Mesenchymal stem cell (in vitro differentiated cells and primary cell): Measurements from ENCODE around the gene AKT1.

Source experiments
- DNase-seq: peaks from one replicate; pipeline ENCODE4 v3.0.0-alpha.2; 2013
- H2AFZ ChIP-seq: one replicate; pipeline ENCODE4 v1.6.1; 2013; ENCODE audit warnings: low read depth, mild to moderate bottlenecking, control low read depth, inconsistent platforms, low read length, moderate library complexity
- H2AK5ac ChIP-seq: 2 replicates; pipeline ENCODE4 v1.6.1; 2013; ENCODE audit warnings: low read length, moderate library complexity, mild to moderate bottlenecking, inconsistent platforms; ENCODE audit not compliant: severe bottlenecking
- H2BK120ac ChIP-seq: one replicate; pipeline ENCODE4 v1.6.1; 2013; ENCODE audit warnings: low read depth, mild to moderate bottlenecking, inconsistent platforms, low read length, moderate library complexity
- H2BK12ac ChIP-seq, 2 experiments: one replicate each; pipeline ENCODE4 v1.6.1; 2013; ENCODE audit warnings: inconsistent platforms in 2 of 2, low read length in 2 of 2, mild to moderate bottlenecking in 2 of 2, moderate library complexity in 2 of 2, control low read depth in 1 of 2
- H2BK15ac ChIP-seq: one replicate; pipeline ENCODE4 v1.6.1; 2013; ENCODE audit warnings: mild to moderate bottlenecking, low read depth, inconsistent platforms; ENCODE audit not compliant: poor library complexity, severe bottlenecking
- H2BK5ac ChIP-seq: 2 replicates; pipeline ENCODE4 v1.6.1; 2013; ENCODE audit warnings: low read depth, mild to moderate bottlenecking, low read length, control low read depth, inconsistent platforms; ENCODE audit not compliant: poor library complexity, severe bottlenecking
- H3K14ac ChIP-seq, 2 experiments: one replicate each; pipeline ENCODE4 v1.6.1; 2013; ENCODE audit warnings: inconsistent platforms in 2 of 2, low read length in 2 of 2, control low read depth in 1 of 2, mild to moderate bottlenecking in 1 of 2, moderate library complexity in 1 of 2
- H3K18ac ChIP-seq, 2 experiments: one replicate each; pipeline ENCODE4 v1.6.1; 2013; ENCODE audit warnings: inconsistent platforms in 2 of 2, low read length in 2 of 2, control low read depth in 1 of 2, low read depth in 1 of 2, mild to moderate bottlenecking in 1 of 2
- H3K23ac ChIP-seq, 2 experiments: one replicate each; pipeline ENCODE4 v1.6.1; 2013; ENCODE audit warnings: inconsistent platforms in 2 of 2, low read length in 2 of 2, mild to moderate bottlenecking in 2 of 2, moderate library complexity in 2 of 2, control low read depth in 1 of 2
- H3K27ac ChIP-seq: 2 replicates; pipeline ENCODE4 v1.5.1; 2013; ENCODE audit warnings: mild to moderate bottlenecking, moderate library complexity, low read length, control low read depth, inconsistent platforms; ENCODE audit not compliant: poor library complexity, severe bottlenecking
- H3K27me3 ChIP-seq, 2 experiments: 2 replicates each; pipeline versions ENCODE4 v1.6.1 to v1.7.0; 2013; ENCODE audit warnings: low read length in 2 of 2, mild to moderate bottlenecking in 2 of 2, moderate library complexity in 2 of 2, control low read depth in 1 of 2, inconsistent platforms in 1 of 2; ENCODE audit not compliant: control insufficient read depth in 1 of 2, insufficient read depth in 1 of 2
- H3K36me3 ChIP-seq, 2 experiments: 2 replicates each; pipeline versions ENCODE4 v1.6.1 to v1.7.0; 2013; ENCODE audit warnings: low read length in 2 of 2, control low read depth in 1 of 2, inconsistent platforms in 1 of 2, low read depth in 1 of 2, mild to moderate bottlenecking in 1 of 2; ENCODE audit not compliant: insufficient read depth in 2 of 2, control insufficient read depth in 1 of 2
- H3K4ac ChIP-seq, 2 experiments: one replicate each; pipeline ENCODE4 v1.6.1; 2013; ENCODE audit warnings: inconsistent platforms in 2 of 2, low read length in 2 of 2, mild to moderate bottlenecking in 2 of 2, moderate library complexity in 2 of 2, control low read depth in 1 of 2, low read depth in 1 of 2
- H3K4me1 ChIP-seq: 2 replicates; pipeline ENCODE4 v1.6.1; 2013; ENCODE audit warnings: low read depth, low read length, control low read depth; ENCODE audit not compliant: control insufficient read depth, insufficient read depth
- H3K4me2 ChIP-seq: 2 replicates; pipeline ENCODE4 v1.6.1; 2013; ENCODE audit warnings: low read length, mild to moderate bottlenecking, inconsistent platforms; ENCODE audit not compliant: poor library complexity, severe bottlenecking
- H3K4me3 ChIP-seq, 2 experiments: 2 replicates each; pipeline versions ENCODE4 v1.5.1 to v1.7.0; 2013; ENCODE audit warnings: low read length in 2 of 2, mild to moderate bottlenecking in 2 of 2, control low read depth in 1 of 2, low read depth in 1 of 2; ENCODE audit not compliant: insufficient read depth in 1 of 2
- H3K79me1 ChIP-seq: replicated peaks from 2 replicates; pipeline ENCODE4 v1.6.1; 2013; ENCODE audit warnings: mild to moderate bottlenecking, control low read depth, low read length, inconsistent platforms; ENCODE audit not compliant: poor library complexity, severe bottlenecking
- H3K9ac ChIP-seq: 2 replicates; pipeline ENCODE4 v1.7.0; 2013; ENCODE audit warnings: mild to moderate bottlenecking, low read length, moderate library complexity
- H3K9me3 ChIP-seq: 2 replicates; pipeline ENCODE4 v1.7.0; 2013; ENCODE audit warnings: mild to moderate bottlenecking, low read length; ENCODE audit not compliant: control insufficient read depth
- H4K8ac ChIP-seq: one replicate; pipeline ENCODE4 v1.6.1; 2013; ENCODE audit warnings: inconsistent platforms, mild to moderate bottlenecking, low read length, moderate library complexity
- H4K91ac ChIP-seq: one replicate; pipeline ENCODE4 v1.6.1; 2013; ENCODE audit warnings: mild to moderate bottlenecking, low read length, inconsistent platforms
- WGBS: methylation state at CpG from one replicate; pipeline ENCODE4 v1.1.7; 2013; ENCODE audit warnings: mixed read lengths; 5-methylcytosine and 5-hydroxymethylcytosine counted together

Gene AKT1

DNA sequence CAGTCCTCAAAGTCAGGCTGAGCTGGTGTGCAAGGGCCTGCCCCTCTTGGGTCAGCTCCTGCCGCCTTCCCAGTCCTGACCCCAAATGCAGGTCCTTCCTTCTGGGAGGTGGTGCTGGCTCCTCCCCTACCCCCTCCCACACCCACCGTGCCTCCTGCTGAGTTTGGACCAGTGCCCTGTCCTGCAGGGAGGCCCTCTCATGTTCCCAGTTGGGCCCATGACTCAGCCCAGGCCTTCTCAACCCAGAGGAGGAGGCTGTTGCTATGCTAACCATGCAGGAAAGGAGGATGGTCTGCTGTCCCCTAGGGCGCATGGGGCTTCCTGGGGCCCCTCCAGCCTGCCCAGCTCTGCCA lies 9.8 kb upstream of the AKT1 start:
- Histone ChIP-seq H2BK5ac (no peak overlapping the region), H2BK120ac (no peak overlapping the region), H3K9me3 (no peaks in the 10 kb centered on the region), H4K8ac (no peak overlapping the region), H3K4ac (no peak overlapping the region), H3K23ac (no peak overlapping the region), H3K27ac (no peak overlapping the region), H2AK5ac (peak overlapping the region; percentile 95), H3K4me3 (no peak overlapping the region), H2BK15ac (peak overlapping the region; percentile 65), H3K79me1 (peaks cover 7% of the 10 kb centered on the region), H4K91ac (peak overlapping the region; percentile 34), H3K36me3 (peaks cover 0 to 9% of the 10 kb centered on the region in 2 experiments), H3K18ac (peak overlapping the region in 1 of 2 experiments; percentile 68), H3K4me1 (peaks cover 55% of the 10 kb centered on the region), H3K14ac (no peak overlapping the region), H3K9ac (no peak overlapping the region), H3K27me3 (no peaks in the 10 kb centered on the region), H2AFZ (no peak overlapping the region), H3K4me2 (peak overlapping the region; percentile 8), H2BK12ac (peak overlapping the region in 1 of 2 experiments; percentile 45)
- WGBS: 36% methylated on average over 3 of the region's 3 CpGs
- DNase-seq: peak; percentile 53

DNA sequence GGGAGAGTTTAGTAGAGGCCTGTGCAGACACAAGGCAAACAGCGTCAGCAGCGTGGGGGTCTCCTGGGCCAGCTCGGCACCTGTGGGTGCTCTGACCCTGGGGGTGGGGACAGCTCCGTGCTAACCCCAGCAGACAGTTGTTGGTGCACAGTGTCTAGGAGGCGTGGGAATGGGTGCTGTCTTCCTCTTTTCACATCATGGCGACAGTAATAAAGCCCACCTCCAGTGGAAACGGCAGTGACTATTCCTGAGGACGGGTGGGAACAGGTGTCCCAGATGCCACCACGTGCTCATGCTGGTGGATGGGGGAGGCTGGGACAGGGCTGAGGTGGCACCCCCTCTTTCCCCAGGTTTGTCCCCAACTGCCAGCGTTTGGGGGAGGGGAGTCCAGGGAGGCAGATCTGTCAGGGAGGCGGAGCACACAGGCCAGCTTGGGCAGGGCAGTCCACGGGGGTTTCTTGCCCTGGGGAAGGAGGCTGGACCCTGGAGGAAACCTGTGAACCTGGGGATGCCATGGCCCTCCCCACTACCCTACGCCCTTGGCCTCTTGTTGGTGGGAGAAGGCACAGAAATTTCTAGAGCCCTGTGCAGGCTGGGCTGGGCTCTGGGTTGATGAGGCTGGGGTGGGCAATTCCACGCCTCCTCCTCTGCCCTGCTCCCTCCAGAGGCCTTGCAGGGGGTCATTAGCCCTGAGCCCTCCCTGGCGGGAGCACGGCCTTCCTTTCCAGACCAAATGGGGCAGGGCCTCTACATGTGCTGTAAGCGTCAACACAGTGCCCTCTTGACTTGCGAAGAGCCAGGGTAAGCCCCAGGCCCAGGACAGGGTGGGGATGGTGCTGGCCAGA lies 9.2 kb upstream of the AKT1 start:
- no peak overlapping the region for H2AFZ ChIP-seq
- no peak overlapping the region for H3K9ac ChIP-seq
- no peak overlapping the region for H2BK5ac ChIP-seq
- H3K4ac ChIP-seq: no peak overlapping the region
- H3K14ac ChIP-seq: no peak overlapping the region
- peak overlapping the region; percentile 95 for H2AK5ac ChIP-seq
- H2BK12ac ChIP-seq: peak overlapping the region in 1 of 2 experiments; percentile 45
- no peak overlapping the region for H3K23ac ChIP-seq
- H2BK15ac ChIP-seq: peak overlapping the region; percentile 65
- peaks cover 6% of the 10 kb centered on the region for H3K79me1 ChIP-seq
- peaks cover 60% of the 10 kb centered on the region for H3K4me1 ChIP-seq
- DNase-seq: no peak
- H3K27me3 ChIP-seq: no peaks in the 10 kb centered on the region
- H3K9me3 ChIP-seq: no peaks in the 10 kb centered on the region
- no peak overlapping the region for H3K4me2 ChIP-seq
- H4K8ac ChIP-seq: no peak overlapping the region
- H3K4me3 ChIP-seq: no peak overlapping the region
- H4K91ac ChIP-seq: peak overlapping the region; percentile 34
- H2BK120ac ChIP-seq: no peak overlapping the region
- H3K27ac ChIP-seq: no peak overlapping the region
- WGBS: 83% methylated on average over 18 of the region's 18 CpGs
- peaks cover 0 to 9% of the 10 kb centered on the region in 2 experiments for H3K36me3 ChIP-seq
- peak overlapping the region in 1 of 2 experiments; percentile 37 for H3K18ac ChIP-seq

DNA sequence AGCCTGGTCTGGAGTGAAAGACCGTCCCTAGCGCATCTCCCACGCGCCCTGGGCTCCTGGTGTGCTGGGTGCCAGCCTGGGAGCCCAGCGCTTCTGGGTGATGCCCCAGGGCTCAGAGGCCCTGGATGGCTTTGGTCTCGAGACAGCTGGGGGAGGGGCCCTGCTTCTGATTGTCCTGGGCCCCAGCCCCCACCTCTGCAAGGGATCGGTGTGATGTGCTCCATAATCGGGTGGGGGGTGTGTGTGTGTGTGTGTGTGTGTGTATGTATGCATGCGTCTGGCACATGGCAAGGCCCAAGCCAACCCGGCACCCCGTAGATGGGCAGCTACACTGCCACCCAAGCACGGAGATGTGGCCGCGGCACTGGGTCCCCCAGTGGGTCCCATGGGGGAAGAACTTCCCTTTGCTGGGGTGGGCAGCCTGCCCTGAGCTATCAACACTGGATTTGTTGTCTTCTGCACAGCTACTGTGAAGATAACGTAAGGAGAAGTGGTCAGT lies 8.4 kb upstream of the AKT1 start:
- H3K14ac ChIP-seq: no peak overlapping the region
- no peak overlapping the region for H3K4me3 ChIP-seq
- no peak overlapping the region for H2BK120ac ChIP-seq
- H3K27me3 ChIP-seq: no peaks in the 10 kb centered on the region
- peaks cover 0 to 9% of the 10 kb centered on the region in 2 experiments for H3K36me3 ChIP-seq
- no peak for DNase-seq
- no peak overlapping the region for H3K9ac ChIP-seq
- H3K4me2 ChIP-seq: no peak overlapping the region
- no peak overlapping the region for H3K27ac ChIP-seq
- H2AFZ ChIP-seq: no peak overlapping the region
- H3K23ac ChIP-seq: no peak overlapping the region
- H3K9me3 ChIP-seq: no peaks in the 10 kb centered on the region
- H2BK5ac ChIP-seq: no peak overlapping the region
- H2BK15ac ChIP-seq: peak overlapping the region; percentile 50
- H4K91ac ChIP-seq: no peak overlapping the region
- no peak overlapping the region for H3K4ac ChIP-seq
- no peak overlapping the region for H2BK12ac ChIP-seq
- no peak overlapping the region for H4K8ac ChIP-seq
- H3K18ac ChIP-seq: no peak overlapping the region
- H3K79me1 ChIP-seq: peaks cover 6% of the 10 kb centered on the region
- peak overlapping the region; percentile 27 for H2AK5ac ChIP-seq
- WGBS: 94% methylated on average over 14 of the region's 15 CpGs
- H3K4me1 ChIP-seq: peaks cover 64% of the 10 kb centered on the region

DNA sequence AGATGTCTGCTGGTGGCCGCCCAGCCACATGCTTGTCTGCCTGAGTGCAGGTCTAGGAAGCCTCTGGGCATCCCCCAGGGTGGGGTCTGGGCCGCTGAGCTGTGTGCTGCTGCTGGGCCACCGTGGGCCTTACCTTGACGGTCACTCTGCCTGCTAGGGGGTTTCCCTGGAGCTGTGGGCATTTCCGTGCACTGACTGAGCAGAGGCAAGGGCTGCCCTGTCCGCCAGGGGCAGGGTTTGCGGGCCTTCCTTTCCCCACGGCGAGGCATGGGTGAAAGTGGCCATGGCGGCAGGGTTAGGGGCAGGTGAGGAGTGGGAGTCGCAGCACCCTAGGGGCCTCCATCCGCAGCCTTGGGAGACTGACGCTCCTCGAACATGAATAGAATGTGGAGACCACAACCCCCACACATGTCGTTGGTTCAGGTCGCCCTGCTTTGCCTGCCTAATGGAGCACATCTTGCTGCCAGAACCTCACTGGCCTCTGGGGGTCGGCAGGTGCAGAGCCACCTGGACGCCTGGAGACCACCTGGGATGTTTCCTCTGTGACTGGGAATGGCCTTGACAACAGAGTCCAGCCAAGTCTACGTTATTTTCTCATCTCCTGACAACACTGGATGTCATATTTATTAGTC lies 7.8 kb upstream of the AKT1 start:
- H4K91ac ChIP-seq: peak overlapping the region; percentile 19
- no peak overlapping the region for H3K4me2 ChIP-seq
- H3K9ac ChIP-seq: no peak overlapping the region
- H2BK15ac ChIP-seq: peak overlapping the region; percentile 50
- 89% methylated on average over 18 of the region's 19 CpGs for WGBS
- no peak overlapping the region for H4K8ac ChIP-seq
- no peak overlapping the region for H3K4ac ChIP-seq
- peaks cover 0 to 9% of the 10 kb centered on the region in 2 experiments for H3K36me3 ChIP-seq
- no peak overlapping the region for H3K18ac ChIP-seq
- H2AK5ac ChIP-seq: peak overlapping the region; percentile 27
- H2AFZ ChIP-seq: no peak overlapping the region
- H3K27ac ChIP-seq: no peak overlapping the region
- H3K27me3 ChIP-seq: no peaks in the 10 kb centered on the region
- H3K4me3 ChIP-seq: no peak overlapping the region
- no peak overlapping the region for H2BK12ac ChIP-seq
- no peak overlapping the region for H3K23ac ChIP-seq
- peaks cover 6% of the 10 kb centered on the region for H3K79me1 ChIP-seq
- H2BK5ac ChIP-seq: no peak overlapping the region
- no peaks in the 10 kb centered on the region for H3K9me3 ChIP-seq
- peak overlapping the region in 1 of 2 experiments; percentile 45 for H3K14ac ChIP-seq
- DNase-seq: no peak
- no peak overlapping the region for H2BK120ac ChIP-seq
- H3K4me1 ChIP-seq: peaks cover 65% of the 10 kb centered on the region
